GM12864 (cell line): Measurements from ENCODE around the gene SLC35F6.

Experiments
- DNase-seq: peaks from one replicate; pipeline ENCODE4 v3.0.0-alpha.2; 2011; ENCODE audit warnings: low read depth
- H3K4me3 ChIP-seq: 2 replicates; pipeline ENCODE4 v1.5.1; 2011; ENCODE audit warnings: mild to moderate bottlenecking, low read depth, low read length, control low read depth
- CTCF ChIP-seq: IDR thresholded peaks from 2 replicates; pipeline ENCODE4 v1.5.1; 2011; ENCODE audit warnings: low read depth, mild to moderate bottlenecking, moderate library complexity, low read length, control low read depth, inconsistent platforms; ENCODE audit errors: missing control alignments

Gene SLC35F6

DNA sequence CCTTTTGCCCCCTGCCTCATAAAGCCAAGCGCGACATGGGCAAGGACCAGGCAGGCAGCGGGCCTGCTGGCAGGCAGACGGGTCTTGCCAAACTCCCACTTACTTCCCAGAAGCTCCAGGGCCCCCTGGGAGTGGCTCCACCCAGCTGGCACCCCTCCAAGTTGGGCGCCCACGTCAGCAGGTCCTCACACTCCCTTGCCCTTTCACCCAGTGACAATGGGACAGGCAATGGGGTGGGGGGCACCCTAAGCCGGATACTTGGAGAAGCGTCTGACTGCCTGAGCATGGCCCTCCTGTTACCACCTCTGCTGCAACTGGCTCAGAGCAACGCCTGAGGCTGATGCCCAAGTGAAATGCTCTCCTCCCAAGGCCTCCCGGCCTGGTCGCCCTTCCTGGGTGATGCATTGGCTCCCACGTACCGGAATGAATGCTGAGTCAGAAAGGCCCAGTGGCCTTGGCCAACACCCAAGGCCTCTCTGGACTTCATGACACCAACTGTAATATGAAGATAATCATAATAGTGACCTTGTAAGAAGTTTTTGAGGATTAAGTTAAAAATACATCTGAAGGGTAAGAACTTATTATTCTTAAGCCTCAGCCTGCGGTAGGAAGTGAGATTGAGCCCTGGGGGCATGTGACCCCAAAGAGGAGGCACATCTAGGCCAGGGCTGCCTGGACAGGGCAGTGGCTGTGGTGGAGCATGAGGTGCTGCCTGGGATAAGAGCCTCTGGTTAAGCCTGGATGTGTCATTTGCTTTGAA lies 39.9 kb upstream of the SLC35F6 start:
- H3K4me3 ChIP-seq: no peak overlapping the region
- DNase-seq: no peak
- TF ChIP-seq CTCF: no peak

DNA sequence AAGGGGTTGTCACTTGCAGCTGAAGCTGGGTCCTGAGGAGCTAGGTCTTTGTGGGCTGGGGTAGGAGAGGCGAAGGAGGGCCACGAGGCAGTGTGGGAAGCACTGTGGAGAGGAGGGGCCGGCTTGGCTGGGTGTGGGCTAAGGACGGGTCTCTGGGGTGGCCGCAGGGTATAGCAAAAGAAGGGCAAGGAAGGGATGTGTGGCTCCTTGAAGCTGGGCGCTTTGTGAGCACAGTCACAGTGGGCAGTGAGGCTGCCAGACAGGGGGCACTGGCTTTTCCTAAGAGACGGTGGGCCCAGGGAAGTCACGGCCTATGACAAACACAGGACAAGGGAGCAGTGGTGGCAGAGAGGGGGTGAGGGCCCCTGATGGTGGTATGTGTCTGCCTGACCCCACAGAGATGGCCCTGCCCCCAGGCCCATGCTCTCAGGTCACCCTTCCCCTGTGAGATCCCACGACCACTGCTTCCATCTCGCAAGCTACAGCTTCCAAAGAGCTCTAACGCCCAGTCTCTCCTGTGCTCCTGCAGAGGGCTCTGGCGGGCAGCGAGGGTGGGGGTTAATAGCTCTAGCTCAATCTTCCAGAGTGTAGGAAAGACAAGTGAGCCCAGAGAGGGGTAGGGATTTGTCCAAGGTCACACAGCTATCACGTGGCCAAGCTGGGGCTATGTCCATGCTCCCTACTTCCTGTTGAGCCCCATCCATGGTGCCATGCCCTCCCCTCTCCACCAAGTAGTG lies 39.1 kb upstream of the SLC35F6 start:
- no peak for DNase-seq
- no peak overlapping the region for H3K4me3 ChIP-seq
- TF ChIP-seq CTCF: no peak

- DNase-seq: no peak
- TF ChIP-seq CTCF: no peak
- no peak overlapping the region for H3K4me3 ChIP-seq
Observed at GRCh38 chr2:26725521-26725820, 38.6 kb upstream of the SLC35F6 start.

DNA sequence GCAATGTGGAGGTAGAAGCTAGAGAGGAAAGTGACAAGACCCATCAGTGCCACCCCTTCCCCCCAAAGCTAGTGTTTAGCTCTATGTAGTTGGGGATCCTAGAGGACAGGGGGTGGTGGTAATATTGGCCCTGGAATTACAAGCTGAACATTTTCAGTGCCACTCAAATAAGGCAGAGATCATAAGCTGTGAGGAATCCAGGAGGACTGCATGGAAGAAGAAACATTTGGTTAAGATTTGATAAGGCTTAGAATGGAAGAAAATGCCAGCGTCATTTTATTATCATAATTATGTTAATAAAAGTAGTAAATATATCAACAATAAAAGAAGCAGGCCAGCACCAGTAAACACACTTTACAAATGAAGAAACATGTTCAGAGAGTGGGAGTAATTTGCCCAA lies 37.9 kb upstream of the SLC35F6 start:
- TF ChIP-seq CTCF: no peak
- no peak overlapping the region for H3K4me3 ChIP-seq
- no peak for DNase-seq

DNA sequence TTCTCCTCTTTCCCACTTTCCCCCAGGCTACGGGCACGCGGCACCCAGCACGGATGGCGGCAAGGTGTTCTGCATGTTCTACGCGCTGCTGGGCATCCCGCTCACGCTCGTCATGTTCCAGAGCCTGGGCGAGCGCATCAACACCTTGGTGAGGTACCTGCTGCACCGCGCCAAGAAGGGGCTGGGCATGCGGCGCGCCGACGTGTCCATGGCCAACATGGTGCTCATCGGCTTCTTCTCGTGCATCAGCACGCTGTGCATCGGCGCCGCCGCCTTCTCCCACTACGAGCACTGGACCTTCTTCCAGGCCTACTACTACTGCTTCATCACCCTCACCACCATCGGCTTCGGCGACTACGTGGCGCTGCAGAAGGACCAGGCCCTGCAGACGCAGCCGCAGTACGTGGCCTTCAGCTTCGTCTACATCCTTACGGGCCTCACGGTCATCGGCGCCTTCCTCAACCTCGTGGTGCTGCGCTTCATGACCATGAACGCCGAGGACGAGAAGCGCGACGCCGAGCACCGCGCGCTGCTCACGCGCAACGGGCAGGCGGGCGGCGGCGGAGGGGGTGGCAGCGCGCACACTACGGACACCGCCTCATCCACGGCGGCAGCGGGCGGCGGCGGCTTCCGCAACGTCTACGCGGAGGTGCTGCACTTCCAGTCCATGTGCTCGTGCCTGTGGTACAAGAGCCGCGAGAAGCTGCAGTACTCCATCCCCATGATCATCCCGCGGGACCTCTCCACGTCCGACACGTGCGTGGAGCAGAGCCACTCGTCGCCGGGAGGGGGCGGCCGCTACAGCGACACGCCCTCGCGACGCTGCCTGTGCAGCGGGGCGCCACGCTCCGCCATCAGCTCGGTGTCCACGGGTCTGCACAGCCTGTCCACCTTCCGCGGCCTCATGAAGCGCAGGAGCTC lies 36.2 kb upstream of the SLC35F6 start:
- no peak for DNase-seq
- no peak overlapping the region for H3K4me3 ChIP-seq

DNA sequence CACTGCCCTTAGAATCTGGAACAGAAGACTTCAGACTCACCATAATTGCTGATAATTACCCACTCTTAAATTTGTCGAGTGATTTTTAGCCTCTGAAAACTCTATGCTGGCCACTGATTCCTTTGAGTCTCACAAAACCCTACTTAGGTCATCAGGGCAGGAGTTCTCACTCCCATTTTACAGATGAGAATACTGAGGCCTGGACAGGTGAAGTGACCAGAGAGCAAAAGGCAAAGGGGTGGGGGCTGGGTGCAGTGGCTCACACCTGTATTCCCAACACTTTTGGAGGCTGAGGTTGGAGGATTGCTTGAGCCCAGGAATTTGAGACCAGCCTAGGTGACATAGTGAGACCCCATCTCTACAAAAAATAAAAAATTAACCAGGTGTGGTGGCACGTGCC lies 34.8 kb upstream of the SLC35F6 start:
- DNase-seq: no peak
- no peak for TF ChIP-seq CTCF
- H3K4me3 ChIP-seq: no peak overlapping the region

More for the DNA sequence above, 36.2 kb upstream of the SLC35F6 start:
- peak; percentile 30 for TF ChIP-seq CTCF
